Heart left ventricle (tissue), 16 donors: ENCODE results near the gene GNAO1. TPM values are rescaled to one million over a fixed set of nuclear protein-coding genes. Genes with fewer than 3 reads are reported as not detected.

Experiments used
- ATAC-seq, 4 donors: fragments of 200-7000 bp; cut with Tn5 transposase; one replicate each; pipeline ENCODE4 v1.9.1; 2020 to 2022; ENCODE audit warnings: moderate library complexity in 4 of 4, mild to moderate bottlenecking in 3 of 4, moderate number of reproducible peaks in 1 of 4
- DNase-seq, 5 donors: peaks; one replicate each; pipeline ENCODE4 v3.0.0-alpha.2; 2020
- H3K27ac ChIP-seq, 12 donors: fragments of 200-600 bp; sonication (generic) in 4 of 12; one replicate each; pipeline versions ENCODE4 v1.5.0 to v1.8.0; 2016 to 2022; ENCODE audit warnings: mild to moderate bottlenecking in 2 of 12
- H3K27me3 ChIP-seq, 9 donors: fragments of 200-600 bp; sonication (generic) in 2 of 9; one replicate each; pipeline versions ENCODE4 v1.5.1 to v1.8.0; 2016 to 2022; ENCODE audit warnings: mild to moderate bottlenecking in 3 of 9
- H3K36me3 ChIP-seq, 9 donors: fragments of 200-600 bp; sonication (generic) in 2 of 9; one replicate each; pipeline versions ENCODE4 v1.5.0 to v1.8.0; 2018 to 2022; ENCODE audit warnings: mild to moderate bottlenecking in 2 of 9
- H3K4me1 ChIP-seq, 12 donors: fragments of 200-600 bp; sonication (generic) in 4 of 12; one replicate each; pipeline versions ENCODE4 v1.5.0 to v1.8.0; 2016 to 2022; ENCODE audit warnings: mild to moderate bottlenecking in 3 of 12
- H3K4me3 ChIP-seq, 12 donors: fragments of 200-600 bp; sonication (generic) in 4 of 12; one replicate each; pipeline versions ENCODE4 v1.5.0 to v1.8.0; 2017 to 2022; ENCODE audit warnings: mild to moderate bottlenecking in 9 of 12, moderate library complexity in 4 of 12
- H3K9me3 ChIP-seq, 12 donors: fragments of 200-600 bp; sonication (generic) in 4 of 12; one replicate each; pipeline versions ENCODE4 v1.5.0 to v1.8.0; 2016 to 2022; ENCODE audit warnings: mild to moderate bottlenecking in 1 of 12
- CTCF ChIP-seq, 12 donors: fragments of 200-600 bp; sonication (generic) in 4 of 12; IDR thresholded peaks; one replicate each; pipeline versions ENCODE4 v1.5.0 to v1.8.0; 2018 to 2022; ENCODE audit warnings: antibody characterized with exemption in 12 of 12, mild to moderate bottlenecking in 5 of 12
- POLR2A ChIP-seq, 2 donors: fragments of 450-650 bp; IDR thresholded peaks; one replicate each; pipeline ENCODE4 v1.6.1; 2017; ENCODE audit warnings: antibody characterized with exemption in 2 of 2, mild to moderate bottlenecking in 2 of 2, moderate library complexity in 2 of 2
- WGBS, 4 donors: extraction: QIAGEN DNeasy Blood & Tissue Kit in 2 of 4; methylation state at CpG; one replicate each; pipeline versions ENCODE4 v1.1.5 to v1.1.7; 2013 to 2018; 5-methylcytosine and 5-hydroxymethylcytosine counted together
- intact Hi-C, 10 donors: fragments of 100-400 bp; cut with DNase I; formaldehyde crosslinking; loops; one replicate each; pipeline versions ENCODE4 v1.11.1 to v1.14.2; 2022
- polyA plus RNA-seq, 2 donors: library from polyadenylated mRNA; stranded (reverse); fragments of 200-250 nt; gene quantifications; one replicate each; pipeline ENCODE4 v1.2.3, GENCODE V29; 2013
- total RNA-seq, 9 donors: library from RNA; depleted of rRNA in 2 of 9; stranded (reverse); fragments of >200 nt in 2 of 9; fragmentation: NEBNext Ultra II Directional in 3 of 9; extraction: Animal tissue kit (Norgen Biotek cat#: 25700) in 3 of 9; gene quantifications; one replicate each; pipeline versions ENCODE4 v1.1.0 to v1.2.4, GENCODE V29; 2016 to 2023
- donor health status: ischemic (EF 13 %, LVEDD 7.1; RV severe dilation, severe dysfunction).
- donor health status: healthy with polysubstance abuse.
- donor health status: DM: no; HTN: yes; CAD: no.
- donor health status: DM: no; HTN: no; CAD: no.
- donor health status: ischemic (EF 25% LVEDD 6.9; RV normal size, moderate dysfunction).
- donor health status: ischemic (EF 25% LVEDD 5.7; RV mildly dilated, moderate dysfunction).
- donor health status: healthy.
- donor health status: DM: yes; HTN: yes; CAD: no.
- donor health status: ischemic (EF 35%, LVEDD 5.7; RV mildly dilated, moderate dysfunction).
- donor health status: nonischemic (EF 11% LVEDD 7.7; RV severe dilation, severe dysfunction).
- donor health status: DM: yes; HTN: yes; CAD: no.
- donor health status: PGD.
- donor health status: ischemic (EF 29% LVEDD 5.4; RV normal size, mild dysfunction).
- donor health status: nonischemic (EF 23%, LVEDD 6.1; RV moderate dilation, normal function).

The GNAO1 gene
- total and polyA plus RNA-seq, 11 donors, result 1.4 to 26.8 (median 12.0) TPM

DNA sequence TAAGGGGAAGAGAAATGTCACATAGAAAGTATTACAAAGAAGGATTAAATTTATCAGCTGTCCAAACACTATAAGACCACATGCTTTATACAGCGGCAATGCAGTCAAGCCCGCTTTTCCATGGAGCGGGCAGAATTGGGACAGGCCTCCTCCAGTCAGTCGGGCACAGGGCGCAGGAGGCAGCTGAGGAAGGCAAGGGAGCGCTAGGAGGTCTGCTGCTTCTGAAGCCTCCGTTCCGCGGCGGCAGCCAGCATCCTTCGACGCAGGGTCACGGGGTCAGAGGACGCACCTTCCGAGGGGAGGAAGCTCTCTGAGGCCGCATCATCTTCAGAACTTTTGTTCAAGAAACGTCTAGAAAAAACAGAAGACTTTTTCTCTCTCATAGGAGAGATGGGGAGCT is 171.4 kb downstream of the GNAO1 start:
- DNase-seq (peak in 1 of 5 donors; percentile 7), ATAC-seq (no peak)
- Histone ChIP-seq H3K36me3 (peaks cover 3 to 77% (median 60%) of the 10 kb centered on the region in 9 donors), H3K9me3 (no peaks in the 10 kb centered on the region), H3K4me1 (no peaks in the 10 kb centered on the region), H3K4me3 (no peak overlapping the region), H3K27me3 (no peaks in the 10 kb centered on the region), H3K27ac (no peak overlapping the region)
- intact Hi-C loops, result no loop called here
- TF ChIP-seq POLR2A (IDR thresholded peaks at IDR 0.05) (no peak), CTCF (IDR thresholded peaks at IDR 0.05) (no peak)
- 92 to 95% (median 95%) methylated on average over 17 of the region's 17 CpGs for WGBS, 4 donors

GRCh38 chr16:56363181-56363716 is 172.0 kb downstream of the GNAO1 start:
- no peaks in the 10 kb centered on the region for H3K27me3 ChIP-seq
- no peak for TF ChIP-seq POLR2A (IDR thresholded peaks at IDR 0.05)
- TF ChIP-seq CTCF (IDR thresholded peaks at IDR 0.05), result no peak
- H3K27ac ChIP-seq, result no peak overlapping the region
- no peaks in the 10 kb centered on the region for H3K4me1 ChIP-seq
- ATAC-seq, result no peak
- peak in 1 of 5 donors; percentile 11 for DNase-seq
- intact Hi-C loops, result no loop called here
- peaks cover 3 to 82% (median 66%) of the 10 kb centered on the region in 9 donors for H3K36me3 ChIP-seq
- WGBS, 4 donors, result 94 to 98% (median 94%) methylated on average over 6 of the region's 6 CpGs
- no peak overlapping the region for H3K4me3 ChIP-seq
- no peaks in the 10 kb centered on the region for H3K9me3 ChIP-seq

GRCh38 chr16:56363781-56364565 is 172.7 kb downstream of the GNAO1 start:
- H3K27me3 ChIP-seq, result no peaks in the 10 kb centered on the region
- peak in 1 of 5 donors; percentile 6 for DNase-seq
- TF ChIP-seq CTCF (IDR thresholded peaks at IDR 0.05) (no peak), POLR2A (IDR thresholded peaks at IDR 0.05) (no peak)
- ATAC-seq, result no peak
- H3K36me3 ChIP-seq, result peaks cover 3 to 89% (median 73%) of the 10 kb centered on the region in 9 donors
- no peaks in the 10 kb centered on the region for H3K4me1 ChIP-seq
- no peaks in the 10 kb centered on the region for H3K9me3 ChIP-seq
- intact Hi-C loops, result no loop called here
- H3K4me3 ChIP-seq, result no peak overlapping the region
- no peak overlapping the region for H3K27ac ChIP-seq
- 93 to 99% (median 95%) methylated on average over 24 to 26 of the region's 26 CpGs for WGBS, 4 donors

DNA sequence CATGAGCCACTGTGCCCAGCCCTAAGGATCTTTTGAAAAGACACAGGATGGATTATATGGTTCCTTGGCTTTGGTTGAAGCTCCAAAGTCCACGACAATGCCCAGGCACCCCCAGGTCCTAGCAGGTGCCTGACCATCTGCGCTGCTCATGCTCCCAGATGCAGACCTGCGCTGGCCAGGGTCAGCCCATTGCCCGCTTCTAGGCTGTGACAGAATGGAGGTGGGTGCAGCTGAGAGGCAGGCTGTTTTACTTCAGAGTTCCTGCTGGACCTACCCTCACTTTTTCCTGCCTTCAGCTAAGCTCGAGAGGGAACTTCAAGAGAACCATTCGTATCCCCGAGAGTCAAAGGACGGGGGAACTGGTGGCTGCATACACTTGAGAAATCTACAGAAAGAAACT is 173.6 kb downstream of the GNAO1 start:
- TF ChIP-seq POLR2A (IDR thresholded peaks at IDR 0.05) (no peak), CTCF (IDR thresholded peaks at IDR 0.05) (no peak)
- ATAC-seq (no peak), DNase-seq (no peak)
- WGBS, 4 donors, result 94 to 98% (median 96%) methylated on average over 4 to 8 of the region's 8 CpGs
- no peaks in the 10 kb centered on the region for H3K27me3 ChIP-seq
- H3K27ac ChIP-seq, result no peak overlapping the region
- intact Hi-C loops, result no loop called here
- H3K4me1 ChIP-seq, result peaks cover 0 to 3% (median 0%) of the 10 kb centered on the region in 12 donors
- peaks cover 3 to 95% (median 80%) of the 10 kb centered on the region in 9 donors for H3K36me3 ChIP-seq
- H3K4me3 ChIP-seq, result no peak overlapping the region
- no peaks in the 10 kb centered on the region for H3K9me3 ChIP-seq
